ENCODE results near the gene TMEM109.

The TMEM109 gene

DNA sequence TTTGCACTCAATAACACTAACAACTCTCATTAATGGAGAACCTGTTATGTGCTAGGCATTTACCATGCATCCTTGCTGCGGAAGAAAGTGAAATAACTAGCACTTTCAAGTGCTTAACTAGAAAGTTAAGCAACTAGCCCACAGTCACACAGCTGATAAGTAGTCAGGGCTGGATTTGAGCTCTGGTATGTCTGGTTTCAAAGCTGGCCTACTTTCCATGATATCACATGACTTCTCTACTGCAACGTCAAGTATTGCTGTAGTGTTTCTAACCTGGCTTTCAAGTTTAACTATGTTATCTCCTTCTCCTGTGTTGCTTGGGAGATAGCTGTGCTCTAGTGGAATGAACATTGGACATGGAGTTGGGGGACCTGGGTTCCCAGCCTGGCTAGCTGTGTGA is 25.9 kb downstream of the TMEM109 start:
- no peaks in the 10 kb centered on the region for H3K4me1 ChIP-seq (ENCODE audit: insufficient read depth, low read length)
- no peak overlapping the region for H3K9ac ChIP-seq (ENCODE audit: low read depth, low read length)
- no peak overlapping the region for H3K4me3 ChIP-seq (ENCODE audit: low read length)
- H3K27ac ChIP-seq (ENCODE audit: low read length) = no peak overlapping the region
- no peaks in the 10 kb centered on the region for H3K9me3 ChIP-seq (ENCODE audit: insufficient read depth, low read depth, low read length)
- peaks cover 20% of the 10 kb centered on the region; the same call in 1 of the 2 replicates for H3K36me3 ChIP-seq (ENCODE audit: insufficient read depth, low read depth, low read length)
- no peaks in the 10 kb centered on the region for H3K27me3 ChIP-seq (ENCODE audit: insufficient read depth, low read length)

DNA sequence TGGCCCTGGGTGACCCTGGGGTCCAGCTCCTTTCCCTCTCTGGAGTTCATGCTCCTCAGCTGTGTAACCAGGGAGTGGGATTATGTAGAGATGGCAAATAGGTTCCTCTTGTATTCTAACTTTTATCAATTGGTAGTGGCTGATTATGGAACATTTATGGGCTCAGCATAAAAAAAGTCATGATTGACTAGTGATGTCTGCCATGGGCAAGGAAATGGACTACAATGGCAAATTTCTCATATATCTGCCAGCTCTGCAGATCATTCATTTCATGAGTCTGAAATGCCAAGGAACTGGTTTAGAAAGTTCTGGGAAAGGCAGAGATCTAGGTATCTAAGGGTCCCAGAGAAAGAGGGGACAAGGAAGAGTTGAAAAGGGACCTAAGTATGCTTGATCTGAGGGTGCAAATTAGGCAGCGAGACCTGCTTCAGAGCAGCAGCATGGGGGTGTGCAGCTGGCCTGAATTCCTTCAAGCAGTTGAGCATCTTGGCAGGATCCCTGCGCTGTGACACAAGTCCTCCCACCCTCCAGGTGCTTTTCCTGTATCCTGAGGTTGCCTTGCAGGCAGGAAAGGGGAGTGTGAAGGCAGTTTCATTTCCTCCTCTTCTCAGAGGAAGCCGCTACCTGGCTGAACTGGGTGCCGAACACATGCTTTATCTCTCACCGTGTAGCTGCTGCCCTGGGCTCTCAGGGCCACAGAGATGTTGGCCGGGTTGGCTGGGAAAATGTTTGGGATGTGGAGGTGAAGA is 27.6 kb downstream of the TMEM109 start:
- Histone ChIP-seq H3K9me3 (ENCODE audit: insufficient read depth, low read depth, low read length) (no peaks in the 10 kb centered on the region), H3K27me3 (ENCODE audit: insufficient read depth, low read length) (no peaks in the 10 kb centered on the region), H3K4me3 (ENCODE audit: low read length) (no peak overlapping the region), H3K9ac (ENCODE audit: low read depth, low read length) (no peak overlapping the region), H3K4me1 (ENCODE audit: insufficient read depth, low read length) (no peaks in the 10 kb centered on the region), H3K27ac (ENCODE audit: low read length) (no peak overlapping the region), H3K36me3 (ENCODE audit: insufficient read depth, low read depth, low read length) (peaks cover 9% of the 10 kb centered on the region; the same call in 1 of the 2 replicates)

DNA sequence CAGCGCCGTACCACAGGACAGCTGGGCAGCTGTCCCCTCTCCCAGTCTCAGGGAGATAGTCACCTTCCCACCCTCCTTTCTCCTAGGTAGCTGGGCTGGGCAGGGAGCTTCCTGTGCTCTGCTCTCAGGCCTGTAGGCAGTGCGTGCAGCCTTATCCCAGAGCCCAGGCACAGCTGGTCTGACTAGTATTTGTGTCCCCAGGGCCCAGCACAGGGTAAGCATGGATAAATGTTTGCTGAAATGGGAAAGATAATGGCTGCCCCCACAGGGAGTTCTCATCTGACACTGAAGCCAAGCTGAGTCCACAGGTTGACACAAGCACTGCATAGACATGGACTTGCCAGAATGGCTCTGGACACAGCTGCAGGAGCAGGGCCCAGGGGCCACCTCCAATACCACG is 28.3 kb downstream of the TMEM109 start:
- Histone ChIP-seq H3K9me3 (ENCODE audit: insufficient read depth, low read depth, low read length) (no peaks in the 10 kb centered on the region), H3K36me3 (ENCODE audit: insufficient read depth, low read depth, low read length) (peaks cover 4% of the 10 kb centered on the region; the same call in 1 of the 2 replicates)

DNA sequence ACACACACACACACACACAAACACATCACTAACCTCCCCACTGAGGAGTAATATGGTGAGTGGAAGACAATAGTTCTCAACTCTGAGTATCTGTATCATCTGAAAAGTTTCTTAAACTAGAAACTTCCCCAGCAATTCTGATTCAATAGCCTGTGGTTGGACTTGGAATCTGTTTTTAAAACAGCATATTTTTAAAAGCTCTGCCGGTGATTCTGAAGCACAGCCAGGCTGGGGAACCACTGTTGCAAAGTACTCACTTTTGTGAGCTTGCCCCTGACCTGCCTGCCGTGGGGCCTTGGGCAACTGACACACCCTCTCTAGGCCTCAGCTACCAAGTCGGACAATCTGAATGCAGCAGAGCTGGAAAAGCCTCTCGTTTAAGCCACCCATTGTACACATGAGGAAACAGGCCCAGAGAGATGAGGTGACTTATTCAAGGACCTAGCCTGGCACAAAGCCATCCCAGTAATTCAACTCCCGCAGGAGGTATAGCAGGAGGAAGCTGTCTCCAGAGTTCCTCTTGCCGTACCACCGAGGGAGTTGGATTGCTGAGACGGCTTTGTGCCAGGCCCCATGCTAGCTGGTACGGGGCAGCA is 29.1 kb downstream of the TMEM109 start:
- no peak overlapping the region for H3K27ac ChIP-seq (ENCODE audit: low read length)
- no peak overlapping the region for H3K9ac ChIP-seq (ENCODE audit: low read depth, low read length)
- H3K4me1 ChIP-seq (ENCODE audit: insufficient read depth, low read length) = peaks cover 7% of the 10 kb centered on the region; the same call in 1 of the 2 replicates
- H3K9me3 ChIP-seq (ENCODE audit: insufficient read depth, low read depth, low read length) = no peaks in the 10 kb centered on the region
- no peak overlapping the region for H3K4me3 ChIP-seq (ENCODE audit: low read length)
- no peaks in the 10 kb centered on the region for H3K27me3 ChIP-seq (ENCODE audit: insufficient read depth, low read length)
- H3K36me3 ChIP-seq (ENCODE audit: insufficient read depth, low read depth, low read length) = no peaks in the 10 kb centered on the region

More for the DNA sequence above, 28.3 kb downstream of the TMEM109 start:
- Histone ChIP-seq H3K27me3 (ENCODE audit: insufficient read depth, low read length) (no peaks in the 10 kb centered on the region), H3K9ac (ENCODE audit: low read depth, low read length) (no peak overlapping the region), H3K4me3 (ENCODE audit: low read length) (no peak overlapping the region), H3K27ac (ENCODE audit: low read length) (no peak overlapping the region), H3K4me1 (ENCODE audit: insufficient read depth, low read length) (no peaks in the 10 kb centered on the region)

DNA sequence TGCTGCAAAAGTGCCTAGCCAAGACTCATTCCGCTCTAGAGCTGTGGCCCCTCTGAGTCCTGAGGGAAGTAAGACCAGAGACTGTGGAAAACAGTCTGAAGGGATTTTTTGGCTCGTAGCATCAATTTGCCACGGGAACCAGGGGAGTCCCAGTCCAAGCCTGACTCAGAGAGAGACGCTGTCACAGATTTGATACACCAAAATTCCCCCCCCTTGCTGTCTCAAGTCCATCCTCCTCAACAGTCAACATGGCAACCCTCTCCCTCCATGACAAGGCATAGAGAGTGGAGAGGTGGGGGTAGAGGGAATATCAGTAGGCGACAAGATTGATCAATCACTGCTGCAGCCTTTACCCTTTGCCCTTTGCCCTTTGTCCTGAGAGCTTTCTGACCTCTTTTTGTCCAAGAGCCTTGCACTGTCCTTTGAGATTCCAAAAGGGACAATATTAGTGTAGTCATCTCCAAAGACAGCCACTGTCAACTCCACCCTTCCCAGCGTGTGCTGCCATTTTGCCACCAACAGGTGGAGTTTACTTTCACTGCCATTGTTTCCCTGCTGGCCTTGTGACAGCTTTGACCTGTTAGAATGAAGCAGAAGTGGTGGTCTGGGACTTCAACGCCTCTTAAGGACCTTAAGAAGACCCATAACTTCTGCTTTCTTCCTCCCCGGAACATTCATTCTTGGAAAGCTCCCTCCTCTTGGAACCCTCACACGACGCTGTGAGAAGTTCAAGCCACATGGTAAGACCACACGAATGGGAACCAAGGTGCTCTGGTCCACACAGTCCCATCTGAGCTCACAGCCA is 30.7 kb downstream of the TMEM109 start:
- no peak overlapping the region for H3K4me3 ChIP-seq (ENCODE audit: low read length)
- peaks cover 12% of the 10 kb centered on the region; the same call in 1 of the 2 replicates for H3K4me1 ChIP-seq (ENCODE audit: insufficient read depth, low read length)

DNA sequence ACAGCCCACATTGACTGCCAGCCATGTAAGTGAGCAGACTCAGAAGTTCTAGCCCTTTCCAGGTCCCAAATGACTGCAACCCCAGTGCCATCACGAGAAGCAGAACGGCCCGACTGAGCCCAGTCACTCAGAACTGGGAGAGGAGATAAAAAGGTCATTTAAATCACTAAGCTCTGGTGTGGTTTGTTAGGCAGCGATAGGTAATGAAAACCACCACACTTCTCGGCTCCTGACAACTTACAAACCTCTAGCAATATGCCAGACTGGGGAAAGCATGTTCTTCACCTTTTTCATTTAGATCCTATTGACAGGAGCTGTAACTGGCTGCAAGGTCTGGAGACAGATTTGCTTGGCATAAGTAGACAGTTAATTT is 31.3 kb downstream of the TMEM109 start:
- Histone ChIP-seq H3K4me3 (ENCODE audit: low read length) (no peak overlapping the region), H3K36me3 (ENCODE audit: insufficient read depth, low read depth, low read length) (no peaks in the 10 kb centered on the region), H3K27me3 (ENCODE audit: insufficient read depth, low read length) (peaks cover 10% of the 10 kb centered on the region)

More for the DNA sequence above, 30.7 kb downstream of the TMEM109 start:
- no peak overlapping the region for H3K9ac ChIP-seq (ENCODE audit: low read depth, low read length)
- peaks cover 4% of the 10 kb centered on the region for H3K27me3 ChIP-seq (ENCODE audit: insufficient read depth, low read length)
- H3K27ac ChIP-seq (ENCODE audit: low read length) = no peak overlapping the region
- H3K9me3 ChIP-seq (ENCODE audit: insufficient read depth, low read depth, low read length) = no peaks in the 10 kb centered on the region
- H3K36me3 ChIP-seq (ENCODE audit: insufficient read depth, low read depth, low read length) = no peaks in the 10 kb centered on the region

DNA sequence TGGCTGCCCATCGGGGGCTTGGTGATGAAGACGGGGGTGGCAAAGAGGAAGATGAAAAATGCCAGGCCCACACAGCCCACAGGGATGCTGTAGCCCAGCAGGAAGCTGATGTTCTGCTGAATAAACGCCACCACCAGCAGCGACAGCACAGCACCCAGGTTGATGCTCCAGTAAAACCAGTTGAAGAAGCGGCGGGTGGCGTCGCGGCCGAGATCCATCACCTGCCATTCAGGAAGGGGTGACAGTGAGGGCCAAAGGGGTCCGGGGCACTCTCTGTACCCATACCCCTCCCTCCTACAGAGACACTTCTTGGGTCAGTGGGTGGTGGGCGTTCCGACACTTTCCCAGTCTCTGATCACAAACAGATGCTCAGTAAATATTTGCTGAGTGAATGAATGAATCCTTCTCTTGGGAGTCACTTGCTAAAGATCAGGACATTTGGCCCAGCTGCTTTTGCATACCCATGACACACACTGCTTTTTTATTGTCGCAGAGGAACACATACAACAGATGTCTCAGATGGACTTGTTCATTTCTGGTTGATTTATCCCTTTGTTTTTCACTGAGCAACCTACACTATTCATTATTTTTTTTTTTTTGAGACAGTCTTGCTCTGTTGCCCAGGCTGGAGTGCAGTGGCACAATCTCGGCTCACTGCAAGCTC is 32.8 kb downstream of the TMEM109 start:
- no peak overlapping the region for H3K9ac ChIP-seq (ENCODE audit: low read depth, low read length)
- peaks cover 12% of the 10 kb centered on the region; the same call in 1 of the 2 replicates for H3K4me1 ChIP-seq (ENCODE audit: insufficient read depth, low read length)
- H3K36me3 ChIP-seq (ENCODE audit: insufficient read depth, low read depth, low read length) = no peaks in the 10 kb centered on the region
- H3K27me3 ChIP-seq (ENCODE audit: insufficient read depth, low read length) = peaks cover 22% of the 10 kb centered on the region
- H3K27ac ChIP-seq (ENCODE audit: low read length) = no peak overlapping the region
- no peak overlapping the region for H3K4me3 ChIP-seq (ENCODE audit: low read length)
- H3K9me3 ChIP-seq (ENCODE audit: insufficient read depth, low read depth, low read length) = no peaks in the 10 kb centered on the region

More for the DNA sequence above, 31.3 kb downstream of the TMEM109 start:
- no peak overlapping the region for H3K9ac ChIP-seq (ENCODE audit: low read depth, low read length)
- H3K27ac ChIP-seq (ENCODE audit: low read length) = no peak overlapping the region
- H3K9me3 ChIP-seq (ENCODE audit: insufficient read depth, low read depth, low read length) = no peaks in the 10 kb centered on the region
- H3K4me1 ChIP-seq (ENCODE audit: insufficient read depth, low read length) = peaks cover 12% of the 10 kb centered on the region; the same call in 1 of the 2 replicates

DNA sequence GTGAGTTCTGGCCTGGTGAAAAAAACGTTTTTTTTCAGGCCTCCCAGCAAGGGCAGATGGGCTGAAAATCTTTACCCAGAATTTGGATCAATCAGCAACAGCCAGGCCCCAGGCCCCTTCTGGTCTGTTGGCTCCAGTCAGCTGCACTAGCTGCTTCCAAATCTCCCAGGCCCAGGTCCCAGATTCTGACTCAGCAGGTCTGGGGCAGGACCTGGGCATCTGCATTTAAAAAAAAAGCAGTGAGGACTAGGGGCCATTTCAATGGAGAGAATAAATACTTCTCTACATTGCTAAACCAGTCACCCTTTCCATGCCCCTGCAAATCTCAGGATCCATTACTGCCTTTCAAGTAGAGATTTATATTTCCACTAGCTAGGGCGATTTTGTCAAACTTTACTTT is 33.7 kb downstream of the TMEM109 start:
- H3K9ac ChIP-seq (ENCODE audit: low read depth, low read length) = peak overlapping the region; percentile 32; the same call in 1 of the 2 replicates
- no peak overlapping the region for H3K27ac ChIP-seq (ENCODE audit: low read length)
- H3K27me3 ChIP-seq (ENCODE audit: insufficient read depth, low read length) = peaks cover 32% of the 10 kb centered on the region
- H3K9me3 ChIP-seq (ENCODE audit: insufficient read depth, low read depth, low read length) = no peaks in the 10 kb centered on the region
- H3K36me3 ChIP-seq (ENCODE audit: insufficient read depth, low read depth, low read length) = no peaks in the 10 kb centered on the region
- peak overlapping the region; percentile 38; the same call in 1 of the 2 replicates for H3K4me3 ChIP-seq (ENCODE audit: low read length)
- H3K4me1 ChIP-seq (ENCODE audit: insufficient read depth, low read length) = peaks cover 16% of the 10 kb centered on the region; the same call in 1 of the 2 replicates

DNA sequence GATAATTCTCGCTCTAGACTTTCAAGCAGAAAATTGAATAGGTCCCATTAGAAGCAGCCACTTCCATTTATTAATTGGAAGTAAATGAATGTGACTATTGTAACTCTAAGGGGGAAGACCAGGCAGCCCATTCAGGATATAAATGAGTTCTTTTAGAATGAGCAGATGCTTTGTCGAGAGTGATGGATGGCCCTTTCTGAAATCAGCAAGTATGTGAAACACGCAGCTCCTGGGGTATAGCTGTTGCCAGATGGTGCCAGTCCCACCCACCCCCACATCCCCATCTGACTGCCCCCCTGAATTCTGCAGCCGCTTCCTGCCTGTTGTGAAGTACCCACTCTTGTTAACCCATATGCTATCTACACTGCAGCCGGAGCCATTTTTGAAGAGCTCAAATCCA is 34.3 kb downstream of the TMEM109 start:
- Histone ChIP-seq H3K27me3 (ENCODE audit: insufficient read depth, low read length) (peaks cover 37% of the 10 kb centered on the region), H3K9ac (ENCODE audit: low read depth, low read length) (peak overlapping the region; percentile 32; the same call in 1 of the 2 replicates), H3K9me3 (ENCODE audit: insufficient read depth, low read depth, low read length) (no peaks in the 10 kb centered on the region)

DNA sequence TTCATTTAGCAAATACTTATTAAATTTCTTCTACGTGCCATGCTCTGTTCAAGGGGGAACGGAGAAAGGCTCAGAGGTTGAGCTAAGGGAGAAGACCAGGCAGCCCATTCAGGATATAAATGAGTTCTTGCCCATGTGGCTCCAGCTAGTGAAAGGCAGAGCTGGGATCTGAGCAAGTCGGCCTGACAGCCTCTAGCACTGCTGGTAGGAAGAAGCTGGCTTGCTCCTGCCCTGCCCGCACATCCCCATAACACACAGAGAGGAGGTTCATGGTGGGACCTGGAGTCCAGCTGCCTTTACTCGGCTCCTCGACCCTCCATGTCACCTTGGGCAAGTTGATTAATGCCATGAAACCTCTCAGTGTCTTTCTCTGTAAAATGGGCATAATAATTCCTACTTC is 36.1 kb downstream of the TMEM109 start:
- Histone ChIP-seq H3K36me3 (ENCODE audit: insufficient read depth, low read depth, low read length) (no peaks in the 10 kb centered on the region), H3K4me1 (ENCODE audit: insufficient read depth, low read length) (peaks cover 16% of the 10 kb centered on the region; the same call in 1 of the 2 replicates), H3K9me3 (ENCODE audit: insufficient read depth, low read depth, low read length) (no peaks in the 10 kb centered on the region), H3K9ac (ENCODE audit: low read depth, low read length) (no peak overlapping the region), H3K4me3 (ENCODE audit: low read length) (peak overlapping the region; percentile 62; the same call in 1 of the 2 replicates), H3K27ac (ENCODE audit: low read length) (no peak overlapping the region), H3K27me3 (ENCODE audit: insufficient read depth, low read length) (peaks cover 38% of the 10 kb centered on the region)

More for the DNA sequence above, 34.3 kb downstream of the TMEM109 start:
- Histone ChIP-seq H3K4me3 (ENCODE audit: low read length) (peak overlapping the region; percentile 38; the same call in 1 of the 2 replicates), H3K4me1 (ENCODE audit: insufficient read depth, low read length) (peaks cover 16% of the 10 kb centered on the region; the same call in 1 of the 2 replicates), H3K27ac (ENCODE audit: low read length) (no peak overlapping the region), H3K36me3 (ENCODE audit: insufficient read depth, low read depth, low read length) (no peaks in the 10 kb centered on the region)
